GM12878 (cell line): ENCODE measurements around the gene LTB4R.

Source experiments
- FOXK2 ChIP-seq: fragments of 450-650 bp; IDR thresholded peaks from 2 replicates; pipeline ENCODE4 v1.6.1; 2017; ENCODE audit warnings: mild to moderate bottlenecking, moderate library complexity
- GABPA ChIP-seq: IDR thresholded peaks from 2 replicates; pipeline ENCODE4 v1.6.1; 2014; ENCODE audit warnings: antibody characterized with exemption, low read depth, mild to moderate bottlenecking, inconsistent platforms
- JUND ChIP-seq: IDR thresholded peaks from 2 replicates; pipeline ENCODE4 v1.6.1; 2012; ENCODE audit warnings: low read depth, mild to moderate bottlenecking, low read length, improper control_type of control experiment, moderate library complexity
- NBN ChIP-seq: fragments of 450-650 bp; IDR thresholded peaks from 2 replicates; pipeline ENCODE4 v1.6.1; 2016
- NR2C2 ChIP-seq: IDR thresholded peaks from 2 replicates; pipeline ENCODE4 v1.6.1; 2011; ENCODE audit warnings: borderline replicate concordance, low read depth; ENCODE audit not compliant: control insufficient read depth, insufficient read length
- POLR2A ChIP-seq: IDR thresholded peaks from 2 replicates; pipeline ENCODE4 v1.6.1; 2011; ENCODE audit warnings: low read depth, mild to moderate bottlenecking, low read length
- USF2 ChIP-seq: IDR thresholded peaks from 2 replicates; pipeline ENCODE4 v1.6.1; 2011; ENCODE audit warnings: low read depth, low read length, improper control_type of control experiment, borderline replicate concordance

- no peak for TF ChIP-seq NBN
- TF ChIP-seq POLR2A = no peak
- TF ChIP-seq FOXK2 = no peak
- no peak for TF ChIP-seq USF2
- no peak for TF ChIP-seq JUND
- no peak for TF ChIP-seq NR2C2
- TF ChIP-seq GABPA = no peak
These were observed 1.0 kb upstream of the LTB4R start for GRCh38 chr14:24310265-24310645.
